ENCODE measurements around the gene CFAP221. TPM values are rescaled to one million over a fixed set of nuclear protein-coding genes. Genes with fewer than 3 reads are reported as not detected.
A peak's percentile ranks its signal among the peaks of the same experiment; 100 is the strongest.

CFAP221 gene
- total and polyA plus RNA-seq, 7 experiments from 2014 or later = not detected

GRCh38 chr2:119694845-119695521, 150.7 kb downstream of the CFAP221 start:
- Mint-ChIP-seq H3K27me3 (no peaks in the 10 kb centered on the region), H3K36me3 (peaks cover 0 to 8% (median 0%) of the 10 kb centered on the region in 5 donors), H3K4me1 (peaks cover 17 to 60% (median 55%) of the 10 kb centered on the region in 7 donors), H3K27ac (peak overlapping the region in 8 of 9 donors; percentile 83 to 97 (median 92)), H3K9me3 (no peaks in the 10 kb centered on the region), H3K4me3 (peak overlapping the region in 9 of 10 donors; percentile 74 to 91 (median 89))
- Histone ChIP-seq H3K36me3 (ENCODE audit: control insufficient read depth in 2 of 3, insufficient read depth in 3 of 3, low read length in 3 of 3) (no peaks in the 10 kb centered on the region), H3K27ac (ENCODE audit: low read depth, low read length) (peak overlapping the region; percentile 56), H3K27me3 (ENCODE audit: control insufficient read depth in 2 of 2, insufficient read depth in 2 of 2, low read length in 2 of 2) (no peaks in the 10 kb centered on the region), H3K4me3 (ENCODE audit: low read length) (peak overlapping the region; percentile 53), H3K4me1 (ENCODE audit: control insufficient read depth in 2 of 2, insufficient read depth in 2 of 2, low read length in 2 of 2) (peaks cover 0 to 50% of the 10 kb centered on the region in 2 donors), H3K9me3 (ENCODE audit: control insufficient read depth in 2 of 3, low read length in 3 of 3) (no peaks in the 10 kb centered on the region)
- ATAC-seq (peak; percentile 74), DNase-seq (peak in 7 of 9 donors; percentile 62 to 79 (median 72))
- intact Hi-C loops (cut with micrococcal nuclease) = loop anchor here (1.0 to 5.0 kb wide), 7 partner anchors 16 to 1952 kb away; partner anchors contain the start of genes TMEM177 (in 2 of the 2), CLASP1 (in 1 of the 2) and PTPN4 (in 1 of the 2)
- POLR2A ChIA-PET = interaction anchor here (0.7 to 4.9 kb wide), 9 partner anchors 12 to 1836 kb away, joined by 3 to 67 read pairs (median 6); partner anchors contain the start of genes RNU4ATAC and TMEM177
- CTCF ChIA-PET = interaction anchor here (0.5 to 1.2 kb wide), 4 partner anchors 17 to 46 kb away, joined by 3 to 11 read pairs (median 3); partner anchors contain the start of gene TMEM177

DNA sequence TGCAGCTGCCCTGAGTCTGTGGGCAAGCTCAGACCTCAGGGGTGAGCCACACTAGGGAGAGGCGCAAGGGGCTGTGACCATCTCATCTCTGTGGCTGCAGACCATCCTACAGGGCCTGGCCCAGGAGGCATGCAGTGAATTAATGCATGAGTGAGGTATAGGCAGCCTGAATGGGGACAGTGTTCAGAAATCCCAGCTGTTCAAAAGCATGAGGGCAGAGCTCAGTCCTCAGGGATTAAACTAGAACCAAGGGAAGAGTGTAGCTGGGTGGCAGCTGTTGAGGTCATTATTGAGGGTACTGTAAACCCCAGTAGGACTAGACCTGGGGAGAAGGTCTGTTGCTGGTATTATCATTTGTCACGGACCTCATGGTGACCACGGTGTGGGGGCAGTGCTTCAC, 151.8 kb downstream of the CFAP221 start:
- ATAC-seq (no peak), DNase-seq (no peak)
- no peak overlapping the region for H3K4me3 ChIP-seq (ENCODE audit: low read length)
- peaks cover 0 to 50% of the 10 kb centered on the region in 2 donors for H3K4me1 ChIP-seq (ENCODE audit: control insufficient read depth in 2 of 2, insufficient read depth in 2 of 2, low read length in 2 of 2)
- no peaks in the 10 kb centered on the region for H3K36me3 ChIP-seq (ENCODE audit: control insufficient read depth in 2 of 3, insufficient read depth in 3 of 3, low read length in 3 of 3)
- peak overlapping the region in 8 of 10 donors; percentile 13 to 91 (median 86) for H3K4me3 Mint-ChIP-seq
- ChIA-PET POLR2A (interaction anchor here (0.7 to 4.9 kb wide), 4 partner anchors 12 to 64 kb away, joined by 3 to 67 read pairs (median 8); partner anchors contain the start of genes PTPN4 and TMEM177), CTCF (interaction anchor here (0.6 to 1.0 kb wide), 4 partner anchors 14 to 535 kb away, joined by 3 to 4 read pairs (median 3); no protein-coding TSS in a partner anchor)
- H3K4me1 Mint-ChIP-seq = peaks cover 17 to 63% (median 55%) of the 10 kb centered on the region in 7 donors
- peak overlapping the region in 8 of 9 donors; percentile 83 to 97 (median 92) for H3K27ac Mint-ChIP-seq
- peaks cover 0 to 4% (median 0%) of the 10 kb centered on the region in 5 donors for H3K36me3 Mint-ChIP-seq
- no peaks in the 10 kb centered on the region for H3K27me3 ChIP-seq (ENCODE audit: control insufficient read depth in 2 of 2, insufficient read depth in 2 of 2, low read length in 2 of 2)
- intact Hi-C loops (cut with micrococcal nuclease) = loop anchor here in 1 of 2 donors (5.0 kb wide), 3 partner anchors 231 to 1951 kb away; partner anchors contain the start of gene CLASP1
- no peak overlapping the region for H3K27ac ChIP-seq (ENCODE audit: low read depth, low read length)
- no peaks in the 10 kb centered on the region for H3K9me3 ChIP-seq (ENCODE audit: control insufficient read depth in 2 of 3, low read length in 3 of 3)
- no peaks in the 10 kb centered on the region for H3K9me3 Mint-ChIP-seq
- peaks cover 0 to under 1% (median 0%) of the 10 kb centered on the region in 5 donors for H3K27me3 Mint-ChIP-seq

DNA sequence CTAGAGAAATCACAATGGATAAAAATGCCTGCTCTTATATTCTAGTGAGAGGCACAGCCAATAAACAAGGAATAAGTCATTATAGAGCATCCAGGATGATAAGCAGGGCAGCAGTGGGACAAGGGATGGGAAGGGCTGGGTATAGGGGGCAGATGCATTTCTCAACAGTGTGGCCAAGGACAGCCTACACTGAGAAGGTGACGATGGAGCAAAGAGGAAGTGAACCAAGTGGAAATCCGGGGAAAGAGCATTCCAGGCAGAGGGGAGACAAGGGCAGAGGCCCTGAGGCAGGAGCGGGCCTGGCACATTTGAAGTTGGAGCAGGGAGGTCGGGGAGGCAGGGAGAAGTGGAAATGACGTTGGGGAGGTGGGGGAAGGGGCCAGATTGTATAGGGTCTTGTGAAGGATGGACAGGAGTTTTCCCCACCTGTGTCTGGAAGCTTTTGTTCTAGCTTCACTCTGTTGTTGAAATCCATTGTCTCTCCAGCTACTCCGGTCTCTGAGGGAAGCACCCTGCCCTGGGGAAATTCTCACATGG, 152.3 kb downstream of the CFAP221 start:
- peak overlapping the region in 7 of 10 donors; percentile 9 to 91 (median 89) for H3K4me3 Mint-ChIP-seq
- ChIA-PET POLR2A (interaction anchor here (0.7 to 4.9 kb wide), 4 partner anchors 14 to 480 kb away, joined by 3 to 67 read pairs (median 8); partner anchors contain the start of genes PTPN4 and TMEM177), CTCF (interaction anchor here (0.6 to 1.0 kb wide), 3 partner anchors 15 to 745 kb away, joined by 3 to 4 read pairs (median 4); no protein-coding TSS in a partner anchor)
- H3K27ac ChIP-seq (ENCODE audit: low read depth, low read length) = peak overlapping the region; percentile 65
- H3K4me1 Mint-ChIP-seq = peaks cover 17 to 63% (median 55%) of the 10 kb centered on the region in 7 donors
- intact Hi-C loops (cut with micrococcal nuclease) = loop anchor here in 1 of 2 donors (5.0 kb wide), 3 partner anchors 231 to 1951 kb away; partner anchors contain the start of gene CLASP1
- H3K4me1 ChIP-seq (ENCODE audit: control insufficient read depth in 2 of 2, insufficient read depth in 2 of 2, low read length in 2 of 2) = peaks cover 0 to 50% of the 10 kb centered on the region in 2 donors
- no peaks in the 10 kb centered on the region for H3K36me3 ChIP-seq (ENCODE audit: control insufficient read depth in 2 of 3, insufficient read depth in 3 of 3, low read length in 3 of 3)
- ATAC-seq (no peak), DNase-seq (no peak)
- H3K9me3 ChIP-seq (ENCODE audit: control insufficient read depth in 2 of 3, low read length in 3 of 3) = no peaks in the 10 kb centered on the region
- no peaks in the 10 kb centered on the region for H3K27me3 ChIP-seq (ENCODE audit: control insufficient read depth in 2 of 2, insufficient read depth in 2 of 2, low read length in 2 of 2)
- no peak overlapping the region for H3K4me3 ChIP-seq (ENCODE audit: low read length)
- peaks cover 0 to 4% (median 0%) of the 10 kb centered on the region in 5 donors for H3K36me3 Mint-ChIP-seq
- peaks cover 0 to 4% (median 0%) of the 10 kb centered on the region in 5 donors for H3K27me3 Mint-ChIP-seq
- peak overlapping the region in 8 of 9 donors; percentile 83 to 97 (median 92) for H3K27ac Mint-ChIP-seq
- H3K9me3 Mint-ChIP-seq = no peaks in the 10 kb centered on the region

DNA sequence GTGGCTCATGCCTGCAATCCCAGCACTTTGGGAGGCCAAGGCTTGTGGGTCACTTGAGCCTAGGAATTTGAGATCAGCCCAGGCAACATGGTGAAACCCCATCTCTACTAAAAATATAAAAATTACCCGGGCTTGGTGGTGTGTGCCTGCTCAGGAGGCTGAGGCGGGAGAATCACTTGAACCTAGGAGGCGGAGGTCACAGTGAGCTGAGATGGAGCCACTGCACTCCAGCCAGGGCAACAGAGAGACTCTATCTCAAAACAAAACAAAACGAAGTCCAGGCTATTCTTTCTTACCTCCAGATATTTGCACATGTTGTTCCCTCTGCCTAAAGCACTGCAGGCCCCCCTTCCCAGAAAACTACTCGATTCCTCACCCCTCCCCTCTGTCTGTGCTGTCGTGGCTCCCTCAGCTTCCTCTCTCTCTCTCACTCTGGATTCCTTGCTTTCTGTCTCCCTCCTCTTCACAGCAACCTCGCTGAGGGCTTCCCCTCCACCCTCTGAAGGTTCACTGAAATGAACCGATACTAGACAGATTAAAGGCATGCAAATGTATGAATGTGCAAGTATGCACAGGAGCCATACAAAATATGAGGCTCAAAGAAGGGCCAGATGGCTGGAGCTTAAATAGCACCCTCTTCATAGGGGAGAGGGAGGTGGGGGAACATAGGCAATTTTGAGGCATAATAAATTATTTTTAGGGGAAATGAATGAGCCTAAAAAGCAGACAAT, 153.2 kb downstream of the CFAP221 start:
- ATAC-seq = peak; percentile 66
- POLR2A ChIA-PET = interaction anchor here (0.9 to 4.9 kb wide), 3 partner anchors 18 to 479 kb away, joined by 3 to 67 read pairs (median 8); partner anchors contain the start of gene TMEM177

GRCh38 chr2:119698246-119698645, 154.0 kb downstream of the CFAP221 start:
- peak overlapping the region; percentile 65 for H3K27ac ChIP-seq (ENCODE audit: low read depth, low read length)
- no peaks in the 10 kb centered on the region for H3K9me3 ChIP-seq (ENCODE audit: control insufficient read depth in 2 of 3, low read length in 3 of 3)
- H3K36me3 ChIP-seq (ENCODE audit: control insufficient read depth in 2 of 3, insufficient read depth in 3 of 3, low read length in 3 of 3) = no peaks in the 10 kb centered on the region
- H3K27me3 ChIP-seq (ENCODE audit: control insufficient read depth in 2 of 2, insufficient read depth in 2 of 2, low read length in 2 of 2) = no peaks in the 10 kb centered on the region
- Mint-ChIP-seq H3K9me3 (no peaks in the 10 kb centered on the region), H3K4me3 (peak overlapping the region in 9 of 10 donors; percentile 52 to 86 (median 68)), H3K27ac (peak overlapping the region in 8 of 9 donors; percentile 83 to 97 (median 90)), H3K27me3 (peaks cover 0 to 4% (median 0%) of the 10 kb centered on the region in 5 donors), H3K36me3 (peaks cover 0 to 4% (median 0%) of the 10 kb centered on the region in 5 donors), H3K4me1 (peaks cover 17 to 63% (median 55%) of the 10 kb centered on the region in 7 donors)
- intact Hi-C loops (cut with micrococcal nuclease) = loop anchor here in 1 of 2 donors (5.0 kb wide), 3 partner anchors 229 to 1949 kb away; partner anchors contain the start of gene CLASP1
- CTCF ChIA-PET = interaction anchor here (1.2 kb wide), 1 partner anchor 477 kb away, joined by 4 read pairs; no protein-coding TSS in a partner anchor
- peak in 5 of 9 donors; percentile 14 to 28 (median 17) for DNase-seq
- peaks cover 5 to 50% of the 10 kb centered on the region in 2 donors for H3K4me1 ChIP-seq (ENCODE audit: control insufficient read depth in 2 of 2, insufficient read depth in 2 of 2, low read length in 2 of 2)
- no peak for ATAC-seq
- no peak overlapping the region for H3K4me3 ChIP-seq (ENCODE audit: low read length)
- POLR2A ChIA-PET = interaction anchor here (0.9 to 4.9 kb wide), 3 partner anchors 19 to 478 kb away, joined by 3 to 67 read pairs (median 8); partner anchors contain the start of gene TMEM177

More for the DNA sequence above, 153.2 kb downstream of the CFAP221 start:
- no peaks in the 10 kb centered on the region for H3K9me3 Mint-ChIP-seq
- H3K4me3 ChIP-seq (ENCODE audit: low read length) = no peak overlapping the region
- no peaks in the 10 kb centered on the region for H3K27me3 ChIP-seq (ENCODE audit: control insufficient read depth in 2 of 2, insufficient read depth in 2 of 2, low read length in 2 of 2)
- CTCF ChIA-PET = interaction anchor here (0.6 to 1.2 kb wide), 3 partner anchors 55 to 744 kb away, joined by 3 to 4 read pairs (median 4); no protein-coding TSS in a partner anchor
- peaks cover 17 to 63% (median 55%) of the 10 kb centered on the region in 7 donors for H3K4me1 Mint-ChIP-seq
- peaks cover 0 to 4% (median 0%) of the 10 kb centered on the region in 5 donors for H3K27me3 Mint-ChIP-seq
- no peaks in the 10 kb centered on the region for H3K9me3 ChIP-seq (ENCODE audit: control insufficient read depth in 2 of 3, low read length in 3 of 3)
- peaks cover 0 to 4% (median 0%) of the 10 kb centered on the region in 5 donors for H3K36me3 Mint-ChIP-seq
- intact Hi-C loops (cut with micrococcal nuclease) = loop anchor here in 1 of 2 donors (5.0 kb wide), 3 partner anchors 230 to 1950 kb away; partner anchors contain the start of gene CLASP1
- DNase-seq = peak in 6 of 9 donors; percentile 25 to 49 (median 30)
- H3K36me3 ChIP-seq (ENCODE audit: control insufficient read depth in 2 of 3, insufficient read depth in 3 of 3, low read length in 3 of 3) = no peaks in the 10 kb centered on the region
- H3K27ac Mint-ChIP-seq = peak overlapping the region in 8 of 9 donors; percentile 83 to 97 (median 90)
- peaks cover 0 to 50% of the 10 kb centered on the region in 2 donors for H3K4me1 ChIP-seq (ENCODE audit: control insufficient read depth in 2 of 2, insufficient read depth in 2 of 2, low read length in 2 of 2)
- H3K27ac ChIP-seq (ENCODE audit: low read depth, low read length) = peak overlapping the region; percentile 65
- H3K4me3 Mint-ChIP-seq = peak overlapping the region; percentile 19 to 86 (median 68)
